Measurements from ENCODE around the gene PNPO. TPM values are rescaled to one million over a fixed set of nuclear protein-coding genes. Genes with fewer than 3 reads are reported as not detected.
"Not testable (repeated sequence)": the region's sequence is repeated elsewhere in the genome, so short reads cannot be mapped to it uniquely, and the experiment has no call there.

PNPO gene
- total RNA-seq, 1 experiment from 2014 or later = 57.5 TPM

DNA sequence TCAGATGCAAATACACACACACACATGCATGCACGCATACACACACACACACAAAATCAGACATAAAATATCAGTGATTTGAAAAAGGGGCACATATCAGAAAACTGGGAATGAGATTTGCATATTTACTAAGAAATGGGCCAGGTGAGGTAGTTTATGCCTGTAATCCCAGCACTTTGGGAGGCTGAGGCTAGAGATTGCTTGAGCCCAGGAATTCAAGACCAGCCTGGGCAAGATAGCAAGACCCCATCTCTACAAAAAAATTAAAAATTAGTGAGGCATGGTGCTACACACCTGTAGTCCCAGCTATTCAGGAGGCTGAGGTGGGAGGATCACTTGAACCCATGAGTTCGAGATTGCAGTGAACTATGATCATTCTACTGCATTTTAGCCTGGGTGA, 22.4 kb upstream of the PNPO start:
- no peaks in the 10 kb centered on the region for H3F3A ChIP-seq (ENCODE audit: low read length, unreplicated experiment)
- DNase-seq (no peak), ATAC-seq (no peak)
- no TSS peak for BruUV-seq (replicated peaks)
- no peak for TF ChIP-seq EZH2 (IDR thresholded peaks at IDR 0.05; ENCODE audit: low read length, unreplicated experiment)
- no peak for TF ChIP-seq EZH2phosphoT487 (IDR thresholded peaks at IDR 0.05; ENCODE audit: borderline replicate concordance, low read length)
- TF ChIP-seq, protein P1, sequence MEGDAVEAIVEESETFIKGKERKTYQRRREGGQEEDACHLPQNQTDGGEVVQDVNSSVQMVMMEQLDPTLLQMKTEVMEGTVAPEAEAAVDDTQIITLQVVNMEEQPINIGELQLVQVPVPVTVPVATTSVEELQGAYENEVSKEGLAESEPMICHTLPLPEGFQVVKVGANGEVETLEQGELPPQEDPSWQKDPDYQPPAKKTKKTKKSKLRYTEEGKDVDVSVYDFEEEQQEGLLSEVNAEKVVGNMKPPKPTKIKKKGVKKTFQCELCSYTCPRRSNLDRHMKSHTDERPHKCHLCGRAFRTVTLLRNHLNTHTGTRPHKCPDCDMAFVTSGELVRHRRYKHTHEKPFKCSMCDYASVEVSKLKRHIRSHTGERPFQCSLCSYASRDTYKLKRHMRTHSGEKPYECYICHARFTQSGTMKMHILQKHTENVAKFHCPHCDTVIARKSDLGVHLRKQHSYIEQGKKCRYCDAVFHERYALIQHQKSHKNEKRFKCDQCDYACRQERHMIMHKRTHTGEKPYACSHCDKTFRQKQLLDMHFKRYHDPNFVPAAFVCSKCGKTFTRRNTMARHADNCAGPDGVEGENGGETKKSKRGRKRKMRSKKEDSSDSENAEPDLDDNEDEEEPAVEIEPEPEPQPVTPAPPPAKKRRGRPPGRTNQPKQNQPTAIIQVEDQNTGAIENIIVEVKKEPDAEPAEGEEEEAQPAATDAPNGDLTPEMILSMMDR (conservative IDR thresholded peaks at IDR 0.05; ENCODE audit: low read depth, low read length) = no peak
- no peaks in the 10 kb centered on the region for H3K4me1 ChIP-seq (ENCODE audit: insufficient read depth, low read length)
- intact Hi-C loops (cut with micrococcal nuclease) = no loop called here
- ChIA-PET POLR2A (ENCODE audit: unreplicated experiment) (no interaction called here), CTCF (no interaction called here)
- H3K27me3 ChIP-seq (ENCODE audit: low read length) = no peaks in the 10 kb centered on the region
- no peaks in the 10 kb centered on the region for H4K20me1 ChIP-seq (ENCODE audit: low read length)
- H3K9me3 ChIP-seq (ENCODE audit: low read length) = no peaks in the 10 kb centered on the region
- H3K79me2 ChIP-seq (ENCODE audit: low read length) = no peaks in the 10 kb centered on the region
- H3K27ac ChIP-seq (ENCODE audit: low read length) = no peak overlapping the region
- H3K9me2 ChIP-seq (replicated peaks; ENCODE audit: low read length) = no peaks in the 10 kb centered on the region
- H2AFZ ChIP-seq (ENCODE audit: low read length) = no peak overlapping the region
- no peak overlapping the region for H3K4me3 ChIP-seq (ENCODE audit: low read length)
- no peak overlapping the region for H3K4me2 ChIP-seq (ENCODE audit: low read length)
- no peak overlapping the region for H3K9ac ChIP-seq (ENCODE audit: low read length)
- H3K36me3 ChIP-seq (ENCODE audit: low read depth, low read length) = peaks cover 3% of the 10 kb centered on the region; the same call in 1 of the 2 replicates

DNA sequence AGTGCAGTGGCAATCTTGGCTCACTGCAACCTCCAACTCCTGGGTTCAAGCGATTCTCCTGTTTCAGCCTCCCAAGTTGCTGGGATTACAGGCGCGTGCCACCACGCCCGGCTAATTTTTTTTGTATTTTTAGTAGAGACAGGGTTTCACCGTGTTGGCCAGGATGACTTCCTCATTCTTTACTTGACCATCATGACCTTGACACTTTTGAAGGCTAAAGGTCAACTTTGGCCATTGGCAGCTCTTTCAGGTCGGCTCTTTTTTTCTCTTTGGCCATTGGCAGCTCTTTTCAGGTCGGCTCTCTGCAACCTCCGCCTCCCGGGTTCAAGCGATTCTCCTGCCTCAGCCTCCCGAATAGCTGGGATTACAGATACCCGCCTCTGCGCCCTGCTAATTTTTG, 21.5 kb upstream of the PNPO start:
- POLR2A ChIA-PET (ENCODE audit: unreplicated experiment) = interaction anchor here (0.6 kb wide), 1 partner anchor 63 kb away, joined by 3 read pairs; no protein-coding TSS in a partner anchor
- CTCF ChIA-PET, ATAC-seq: not testable (repeated sequence)

DNA sequence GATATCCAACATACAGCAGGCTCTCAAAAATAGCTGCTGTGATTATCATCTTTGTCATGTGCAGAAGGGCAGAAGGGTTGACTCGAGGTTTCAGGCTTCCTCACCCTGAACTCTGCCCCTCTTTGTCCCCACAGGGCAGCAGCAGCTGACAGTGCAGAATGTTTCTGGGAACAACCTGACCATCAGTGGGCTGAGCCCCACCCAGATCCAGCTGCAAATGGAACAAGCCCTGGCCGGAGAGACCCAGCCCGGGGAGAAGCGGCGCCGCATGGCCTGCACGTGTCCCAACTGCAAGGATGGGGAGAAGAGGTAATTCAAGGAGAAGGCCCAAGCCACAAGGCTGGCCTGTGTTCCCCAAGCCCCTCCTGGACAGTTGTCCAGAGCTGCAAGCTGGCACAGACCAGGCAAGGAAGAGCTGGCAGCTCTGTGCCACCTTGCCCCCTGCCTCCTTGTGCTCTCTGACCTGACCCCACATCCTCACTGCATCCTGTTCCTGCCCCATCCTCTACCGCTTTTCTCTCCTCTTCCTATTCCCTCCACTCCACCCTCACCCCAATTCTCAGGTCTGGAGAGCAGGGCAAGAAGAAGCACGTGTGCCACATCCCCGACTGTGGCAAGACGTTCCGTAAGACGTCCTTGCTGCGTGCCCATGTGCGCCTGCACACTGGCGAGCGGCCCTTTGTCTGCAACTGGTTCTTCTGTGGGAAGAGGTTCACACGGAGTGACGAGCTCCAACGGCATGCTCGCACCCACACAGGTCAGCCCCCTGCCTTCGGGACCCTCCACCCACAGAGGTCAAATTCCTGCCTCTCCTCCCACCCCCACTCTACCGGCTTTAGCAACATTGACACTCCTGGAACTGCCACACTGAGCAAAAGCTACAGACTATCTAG, 16.3 kb upstream of the PNPO start:
- no peaks in the 10 kb centered on the region for H3F3A ChIP-seq (ENCODE audit: low read length, unreplicated experiment)
- POLR2A ChIA-PET (ENCODE audit: unreplicated experiment) = no interaction called here
- no peak overlapping the region for H2AFZ ChIP-seq (ENCODE audit: low read length)
- no TSS peak for BruUV-seq (replicated peaks)
- CTCF ChIA-PET = no interaction called here
- H3K4me3 ChIP-seq (ENCODE audit: low read length) = no peak overlapping the region
- DNase-seq (no peak), ATAC-seq (no peak)
- no peaks in the 10 kb centered on the region for H3K79me2 ChIP-seq (ENCODE audit: low read length)
- peaks cover 6% of the 10 kb centered on the region; the same call in 1 of the 2 replicates for H3K36me3 ChIP-seq (ENCODE audit: low read depth, low read length)
- no peak overlapping the region for H3K4me2 ChIP-seq (ENCODE audit: low read length)
- TF ChIP-seq EZH2 (IDR thresholded peaks at IDR 0.05; ENCODE audit: low read length, unreplicated experiment) (no peak), EZH2phosphoT487 (IDR thresholded peaks at IDR 0.05; ENCODE audit: borderline replicate concordance, low read length) (no peak)
- TF ChIP-seq, protein P1 (conservative IDR thresholded peaks at IDR 0.05; ENCODE audit: low read depth, low read length) = no peak
- no peaks in the 10 kb centered on the region for H3K9me2 ChIP-seq (replicated peaks; ENCODE audit: low read length)
- intact Hi-C loops (cut with micrococcal nuclease) = no loop called here
- H3K9me3 ChIP-seq (ENCODE audit: low read length) = no peaks in the 10 kb centered on the region
- H3K27ac ChIP-seq (ENCODE audit: low read length) = no peak overlapping the region
- no peaks in the 10 kb centered on the region for H4K20me1 ChIP-seq (ENCODE audit: low read length)
- no peaks in the 10 kb centered on the region for H3K4me1 ChIP-seq (ENCODE audit: insufficient read depth, low read length)
- no peaks in the 10 kb centered on the region for H3K27me3 ChIP-seq (ENCODE audit: low read length)
- no peak overlapping the region for H3K9ac ChIP-seq (ENCODE audit: low read length)

More for the DNA sequence above, 21.5 kb upstream of the PNPO start:
- H3K27ac ChIP-seq (ENCODE audit: low read length); DNase-seq; H3K27me3 ChIP-seq (ENCODE audit: low read length); H3K9ac ChIP-seq (ENCODE audit: low read length); H3F3A ChIP-seq (ENCODE audit: low read length, unreplicated experiment); H3K36me3 ChIP-seq (ENCODE audit: low read depth, low read length); H2AFZ ChIP-seq (ENCODE audit: low read length); H3K9me2 ChIP-seq (replicated peaks; ENCODE audit: low read length); H3K9me3 ChIP-seq (ENCODE audit: low read length); H3K79me2 ChIP-seq (ENCODE audit: low read length); intact Hi-C loops (cut with micrococcal nuclease); H4K20me1 ChIP-seq (ENCODE audit: low read length); H3K4me3 ChIP-seq (ENCODE audit: low read length); H3K4me2 ChIP-seq (ENCODE audit: low read length); BruUV-seq (replicated peaks); H3K4me1 ChIP-seq (ENCODE audit: insufficient read depth, low read length): not testable (repeated sequence)

Data from PC-3 (cell line).